Heart right ventricle (tissue), 16 donors: ENCODE data around the gene PTPRS. TPM values are rescaled to one million over a fixed set of nuclear protein-coding genes. Genes with fewer than 3 reads are reported as not detected.

Source experiments
- ATAC-seq, 8 donors: fragments of 200-7000 bp; cut with Tn5 transposase; one replicate each; pipeline ENCODE4 v1.9.1; 2020; ENCODE audit warnings: mild to moderate bottlenecking in 8 of 8, moderate library complexity in 8 of 8, moderate number of reproducible peaks in 1 of 8
- DNase-seq, 2 donors: peaks; one replicate each; pipeline ENCODE4 v3.0.0-alpha.2; 2020
- H3K27ac ChIP-seq, 10 donors: fragments of 200-600 bp; sonication (generic) in 2 of 10; one replicate each; pipeline versions ENCODE4 v1.5.0 to v1.8.0; 2020 to 2022; ENCODE audit warnings: mild to moderate bottlenecking in 3 of 10
- H3K27me3 ChIP-seq, 7 donors: fragments of 200-600 bp; one replicate each; pipeline ENCODE4 v1.8.0; 2021 to 2022; ENCODE audit warnings: mild to moderate bottlenecking in 2 of 7
- H3K36me3 ChIP-seq, 9 donors: fragments of 200-600 bp; sonication (generic) in 1 of 9; one replicate each; pipeline versions ENCODE4 v1.5.0 to v1.8.0; 2020 to 2022; ENCODE audit warnings: mild to moderate bottlenecking in 2 of 9
- H3K4me1 ChIP-seq, 9 donors: fragments of 200-600 bp; sonication (generic) in 1 of 9; one replicate each; pipeline versions ENCODE4 v1.5.0 to v1.8.0; 2020 to 2022; ENCODE audit warnings: mild to moderate bottlenecking in 4 of 9
- H3K4me3 ChIP-seq, 10 donors: fragments of 200-600 bp; sonication (generic) in 2 of 10; one replicate each; pipeline versions ENCODE4 v1.5.0 to v1.8.0; 2020 to 2022; ENCODE audit warnings: mild to moderate bottlenecking in 7 of 10, moderate library complexity in 2 of 10
- H3K9me3 ChIP-seq, 11 donors: fragments of 200-600 bp in 10 of 11; sonication (generic) in 2 of 11; one replicate each; pipeline versions ENCODE4 v1.5.0 to v1.8.0; 2013 to 2022; ENCODE audit warnings: mild to moderate bottlenecking in 2 of 11, control low read depth in 1 of 11, moderate library complexity in 1 of 11
- CTCF ChIP-seq, 9 donors: fragments of 200-600 bp; sonication (generic) in 2 of 9; IDR thresholded peaks; one replicate each; pipeline versions ENCODE4 v1.5.0 to v1.8.0; 2021 to 2022; ENCODE audit warnings: antibody characterized with exemption in 9 of 9, mild to moderate bottlenecking in 5 of 9, moderate library complexity in 1 of 9
- WGBS, 2 donors: extraction: QIAGEN DNeasy Blood & Tissue Kit; methylation state at CpG; one replicate each; pipeline ENCODE4 v1.1.7; 2013; ENCODE audit warnings: inconsistent platforms in 1 of 2; 5-methylcytosine and 5-hydroxymethylcytosine counted together
- intact Hi-C, 10 donors: fragments of 100-400 bp; cut with DNase I; formaldehyde crosslinking; loops; one replicate each; pipeline versions ENCODE4 v1.11.1 to v1.14.2; 2022
- polyA plus RNA-seq, 2 donors: library from polyadenylated mRNA; stranded (reverse); fragments of 200-250 nt; gene quantifications; one replicate each; pipeline ENCODE4 v1.2.3, GENCODE V29; 2013
- total RNA-seq, 10 donors: library from RNA; stranded (reverse); fragmentation: NEBNext Ultra II Directional in 3 of 10; extraction: Animal tissue kit (Norgen Biotek cat#: 25700) in 3 of 10; gene quantifications; one replicate each; pipeline versions ENCODE4 v1.2.1 to v1.2.4, GENCODE V29; 2021 to 2023
- donor health status: Arrhythmogenic right ventricular cardiomyopathy.
- donor health status: ischemic (EF 13 %, LVEDD 7.1; RV severe dilation, severe dysfunction).
- donor health status: healthy with polysubstance abuse.
- donor health status: DM: no; HTN: yes; CAD: no.
- donor health status: DM: no; HTN: no; CAD: no.
- donor health status: ischemic (EF 25% LVEDD 6.9; RV normal size, moderate dysfunction).
- donor health status: ischemic (EF 25% LVEDD 5.7; RV mildly dilated, moderate dysfunction).
- donor health status: healthy.
- donor health status: DM: yes; HTN: yes; CAD: no.
- donor health status: Ischemic cardiomyopathy.
- donor health status: ischemic (EF 35%, LVEDD 5.7; RV mildly dilated, moderate dysfunction).
- donor health status: nonischemic (EF 11% LVEDD 7.7; RV severe dilation, severe dysfunction).
- donor health status: DM: yes; HTN: yes; CAD: no.
- donor health status: PGD.
- donor health status: ischemic (EF 29% LVEDD 5.4; RV normal size, mild dysfunction).
- donor health status: nonischemic (EF 23%, LVEDD 6.1; RV moderate dilation, normal function).

PTPRS gene
- total and polyA plus RNA-seq, 12 donors, result 4.9 to 74.7 (median 29.4) TPM

- H3K27ac ChIP-seq, result no peak overlapping the region
- H3K4me1 ChIP-seq, result peaks cover 0 to under 1% (median 0%) of the 10 kb centered on the region in 9 donors
- H3K9me3 ChIP-seq, result peaks cover 0 to 5% (median 0%) of the 10 kb centered on the region in 11 donors
- 92 to 100% methylated on average over 2 of the region's 2 CpGs for WGBS, 2 donors
- peaks cover 0 to 6% (median 0%) of the 10 kb centered on the region in 7 donors for H3K27me3 ChIP-seq
- H3K36me3 ChIP-seq, result no peaks in the 10 kb centered on the region
- no peak for DNase-seq
- no peak overlapping the region for H3K4me3 ChIP-seq
- no peak for TF ChIP-seq CTCF (IDR thresholded peaks at IDR 0.05)
- no peak for ATAC-seq
- intact Hi-C loops, result no loop called here
These were observed 41.5 kb downstream of the PTPRS start for GRCh38 chr19:5299137-5299536.

- TF ChIP-seq CTCF (IDR thresholded peaks at IDR 0.05), result no peak
- no peak for DNase-seq
These were observed 42.1 kb downstream of the PTPRS start for GRCh38 chr19:5298471-5298901.

GRCh38 chr19:5297272-5297669, 43.3 kb downstream of the PTPRS start:
- TF ChIP-seq CTCF (IDR thresholded peaks at IDR 0.05), result no peak
- DNase-seq, result no peak
- H3K27ac ChIP-seq, result no peak overlapping the region
- peaks cover 0 to 5% (median 0%) of the 10 kb centered on the region in 11 donors for H3K9me3 ChIP-seq
- no peak for ATAC-seq
- intact Hi-C loops, result no loop called here
- no peaks in the 10 kb centered on the region for H3K36me3 ChIP-seq
- no peak overlapping the region for H3K4me3 ChIP-seq
- peaks cover 0 to 15% (median 10%) of the 10 kb centered on the region in 9 donors for H3K4me1 ChIP-seq
- peaks cover 0 to 25% (median 6%) of the 10 kb centered on the region in 7 donors for H3K27me3 ChIP-seq
- WGBS, 2 donors, result 92 to 94% methylated on average over 6 of the region's 6 CpGs

More at GRCh38 chr19:5298471-5298901, 42.1 kb downstream of the PTPRS start:
- peaks cover 0 to 12% (median 0%) of the 10 kb centered on the region in 7 donors for H3K27me3 ChIP-seq
- no peak overlapping the region for H3K27ac ChIP-seq
- H3K4me1 ChIP-seq, result peaks cover 0 to 7% (median 1%) of the 10 kb centered on the region in 9 donors
- no peaks in the 10 kb centered on the region for H3K36me3 ChIP-seq
- 92 to 95% methylated on average over 13 of the region's 13 CpGs for WGBS, 2 donors
- intact Hi-C loops, result no loop called here
- no peak for ATAC-seq
- H3K9me3 ChIP-seq, result peaks cover 0 to 5% (median 0%) of the 10 kb centered on the region in 11 donors
- H3K4me3 ChIP-seq, result no peak overlapping the region

GRCh38 chr19:5296457-5297271, 43.9 kb downstream of the PTPRS start:
- DNase-seq (no peak), ATAC-seq (no peak)
- no peak overlapping the region for H3K27ac ChIP-seq
- no peaks in the 10 kb centered on the region for H3K36me3 ChIP-seq
- H3K4me3 ChIP-seq, result no peak overlapping the region
- H3K4me1 ChIP-seq, result peaks cover 0 to 21% (median 14%) of the 10 kb centered on the region in 9 donors
- peaks cover 0 to 5% (median 0%) of the 10 kb centered on the region in 11 donors for H3K9me3 ChIP-seq
- H3K27me3 ChIP-seq, result peaks cover 0 to 31% (median 12%) of the 10 kb centered on the region in 7 donors
- no peak for TF ChIP-seq CTCF (IDR thresholded peaks at IDR 0.05)
- WGBS, 2 donors, result 85 to 86% methylated on average over 16 of the region's 16 CpGs
- intact Hi-C loops, result no loop called here
